ENCODE measurements around the gene TMEM63C. TPM values are rescaled to one million over a fixed set of nuclear protein-coding genes. Genes with fewer than 3 reads are reported as not detected.
A peak's percentile ranks its signal among the peaks of the same experiment; 100 is the strongest.

Gene TMEM63C
- polyA plus RNA-seq, 1 donor from 2014 or later, result 11.1 TPM

DNA sequence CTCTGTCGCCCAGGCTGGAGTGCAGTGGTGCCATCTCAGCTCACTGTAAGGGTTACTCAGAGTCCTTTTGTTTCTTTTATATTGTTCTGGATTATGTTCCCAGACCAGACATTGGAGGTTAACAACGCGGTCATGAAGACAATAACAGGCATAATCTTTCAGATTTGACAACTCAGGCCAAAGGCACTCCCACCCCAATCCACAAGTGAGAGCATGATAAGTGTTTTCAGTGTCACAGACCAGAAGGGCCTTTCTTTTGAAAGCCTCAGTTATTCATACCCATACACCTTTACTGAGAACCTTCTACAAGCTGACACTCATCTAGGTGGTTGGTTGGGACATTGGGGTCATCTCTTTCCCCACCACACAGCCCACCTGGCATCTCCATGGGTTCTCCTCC is 2.9 kb upstream of the TMEM63C start:
- no peaks in the 10 kb centered on the region for H3F3A ChIP-seq (ENCODE audit: insufficient read depth, low read length, poor library complexity, severe bottlenecking)
- H3K79me2 ChIP-seq (replicated peaks; ENCODE audit: insufficient read depth, low read length), result no peaks in the 10 kb centered on the region
- H4K20me1 ChIP-seq (ENCODE audit: insufficient read depth), result no peaks in the 10 kb centered on the region

DNA sequence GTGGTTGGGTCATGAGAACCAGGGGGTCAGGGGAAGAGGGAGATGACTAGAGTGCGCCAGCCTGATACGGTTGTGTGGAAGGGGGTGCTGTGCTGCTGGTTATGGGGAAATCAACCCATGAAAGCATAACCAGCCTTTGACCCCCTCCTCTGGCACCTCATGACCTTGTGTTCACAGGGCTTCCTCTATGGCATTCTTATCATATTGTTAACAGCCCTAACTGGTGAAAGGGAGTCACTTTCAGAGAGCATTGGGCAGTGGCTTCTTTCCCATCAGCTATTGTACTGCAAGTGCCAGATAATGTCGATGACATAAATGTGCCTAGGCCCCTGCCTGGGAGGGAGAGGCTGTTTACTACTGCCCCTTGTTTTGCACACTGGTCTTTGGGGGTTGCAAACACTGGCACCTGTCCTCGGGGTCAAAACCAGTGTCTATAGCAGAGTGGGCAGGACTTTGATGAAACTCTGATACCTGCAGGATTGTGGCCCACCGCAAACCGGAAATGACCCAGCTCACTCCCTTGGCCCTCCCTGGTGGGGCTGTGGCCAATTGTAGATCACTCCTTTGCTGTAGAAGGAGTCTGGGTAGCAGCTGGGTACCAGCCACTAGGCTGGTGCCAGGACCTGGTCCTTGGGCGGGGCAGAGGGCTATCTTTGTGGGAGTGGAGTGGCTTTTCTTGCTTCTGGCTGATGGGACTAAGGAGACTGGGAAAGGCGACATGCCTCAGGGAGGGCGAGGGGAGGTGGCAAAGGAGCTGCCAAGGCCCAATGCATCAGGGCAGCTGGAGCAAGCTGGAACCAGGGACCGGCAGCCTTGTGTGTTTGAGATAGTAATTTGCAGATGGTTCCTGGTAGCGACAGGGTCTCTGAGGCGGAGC is 634 bp upstream of the TMEM63C start:
- Histone ChIP-seq H3K4me2 (ENCODE audit: low read length) (no peak overlapping the region), H3F3A (ENCODE audit: insufficient read depth, low read length, poor library complexity, severe bottlenecking) (no peaks in the 10 kb centered on the region), H3K9me3 (ENCODE audit: low read length) (no peaks in the 10 kb centered on the region), H3K9ac (ENCODE audit: low read length) (peak overlapping the region; percentile 86), H3K36me3 (ENCODE audit: insufficient read depth, low read length) (no peaks in the 10 kb centered on the region), H2AFZ (ENCODE audit: low read depth, low read length) (peak overlapping the region; percentile 83), H4K20me1 (ENCODE audit: insufficient read depth) (no peaks in the 10 kb centered on the region), H3K79me2 (replicated peaks; ENCODE audit: insufficient read depth, low read length) (no peaks in the 10 kb centered on the region), H3K27me3 (ENCODE audit: insufficient read depth, low read depth, low read length) (no peaks in the 10 kb centered on the region), H3K9me2 (ENCODE audit: insufficient read depth, low read length) (no peaks in the 10 kb centered on the region), H3K27ac (ENCODE audit: low read length) (peak overlapping the region; percentile 77), H3K4me3 (ENCODE audit: low read length) (peak overlapping the region; percentile 96)
- TF ChIP-seq EP300 (conservative IDR thresholded peaks at IDR 0.05; ENCODE audit: poor library complexity, severe bottlenecking) (no peak), MXI1 (conservative IDR thresholded peaks at IDR 0.05; ENCODE audit: poor library complexity, severe bottlenecking) (no peak), EZH2 (IDR thresholded peaks at IDR 0.05; ENCODE audit: borderline replicate concordance, insufficient read depth, low read length, poor library complexity, severe bottlenecking) (no peak), POLR2AphosphoS5 (IDR thresholded peaks at IDR 0.05) (no peak), RAD21 (conservative IDR thresholded peaks at IDR 0.05) (no peak), TAF1 (IDR thresholded peaks at IDR 0.05; ENCODE audit: low read depth) (no peak), SMC3 (conservative IDR thresholded peaks at IDR 0.05; ENCODE audit: poor library complexity) (no peak)
- TF ChIP-seq, protein P1, sequence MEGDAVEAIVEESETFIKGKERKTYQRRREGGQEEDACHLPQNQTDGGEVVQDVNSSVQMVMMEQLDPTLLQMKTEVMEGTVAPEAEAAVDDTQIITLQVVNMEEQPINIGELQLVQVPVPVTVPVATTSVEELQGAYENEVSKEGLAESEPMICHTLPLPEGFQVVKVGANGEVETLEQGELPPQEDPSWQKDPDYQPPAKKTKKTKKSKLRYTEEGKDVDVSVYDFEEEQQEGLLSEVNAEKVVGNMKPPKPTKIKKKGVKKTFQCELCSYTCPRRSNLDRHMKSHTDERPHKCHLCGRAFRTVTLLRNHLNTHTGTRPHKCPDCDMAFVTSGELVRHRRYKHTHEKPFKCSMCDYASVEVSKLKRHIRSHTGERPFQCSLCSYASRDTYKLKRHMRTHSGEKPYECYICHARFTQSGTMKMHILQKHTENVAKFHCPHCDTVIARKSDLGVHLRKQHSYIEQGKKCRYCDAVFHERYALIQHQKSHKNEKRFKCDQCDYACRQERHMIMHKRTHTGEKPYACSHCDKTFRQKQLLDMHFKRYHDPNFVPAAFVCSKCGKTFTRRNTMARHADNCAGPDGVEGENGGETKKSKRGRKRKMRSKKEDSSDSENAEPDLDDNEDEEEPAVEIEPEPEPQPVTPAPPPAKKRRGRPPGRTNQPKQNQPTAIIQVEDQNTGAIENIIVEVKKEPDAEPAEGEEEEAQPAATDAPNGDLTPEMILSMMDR (IDR thresholded peaks at IDR 0.05; ENCODE audit: poor library complexity, severe bottlenecking), result no peak
- TF ChIP-seq, protein P2, sequence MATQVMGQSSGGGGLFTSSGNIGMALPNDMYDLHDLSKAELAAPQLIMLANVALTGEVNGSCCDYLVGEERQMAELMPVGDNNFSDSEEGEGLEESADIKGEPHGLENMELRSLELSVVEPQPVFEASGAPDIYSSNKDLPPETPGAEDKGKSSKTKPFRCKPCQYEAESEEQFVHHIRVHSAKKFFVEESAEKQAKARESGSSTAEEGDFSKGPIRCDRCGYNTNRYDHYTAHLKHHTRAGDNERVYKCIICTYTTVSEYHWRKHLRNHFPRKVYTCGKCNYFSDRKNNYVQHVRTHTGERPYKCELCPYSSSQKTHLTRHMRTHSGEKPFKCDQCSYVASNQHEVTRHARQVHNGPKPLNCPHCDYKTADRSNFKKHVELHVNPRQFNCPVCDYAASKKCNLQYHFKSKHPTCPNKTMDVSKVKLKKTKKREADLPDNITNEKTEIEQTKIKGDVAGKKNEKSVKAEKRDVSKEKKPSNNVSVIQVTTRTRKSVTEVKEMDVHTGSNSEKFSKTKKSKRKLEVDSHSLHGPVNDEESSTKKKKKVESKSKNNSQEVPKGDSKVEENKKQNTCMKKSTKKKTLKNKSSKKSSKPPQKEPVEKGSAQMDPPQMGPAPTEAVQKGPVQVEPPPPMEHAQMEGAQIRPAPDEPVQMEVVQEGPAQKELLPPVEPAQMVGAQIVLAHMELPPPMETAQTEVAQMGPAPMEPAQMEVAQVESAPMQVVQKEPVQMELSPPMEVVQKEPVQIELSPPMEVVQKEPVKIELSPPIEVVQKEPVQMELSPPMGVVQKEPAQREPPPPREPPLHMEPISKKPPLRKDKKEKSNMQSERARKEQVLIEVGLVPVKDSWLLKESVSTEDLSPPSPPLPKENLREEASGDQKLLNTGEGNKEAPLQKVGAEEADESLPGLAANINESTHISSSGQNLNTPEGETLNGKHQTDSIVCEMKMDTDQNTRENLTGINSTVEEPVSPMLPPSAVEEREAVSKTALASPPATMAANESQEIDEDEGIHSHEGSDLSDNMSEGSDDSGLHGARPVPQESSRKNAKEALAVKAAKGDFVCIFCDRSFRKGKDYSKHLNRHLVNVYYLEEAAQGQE (IDR thresholded peaks at IDR 0.05; ENCODE audit: borderline replicate concordance), result no peak

More for the DNA sequence above, 2.9 kb upstream of the TMEM63C start:
- Histone ChIP-seq H3K27ac (ENCODE audit: low read length) (no peak overlapping the region), H3K9ac (ENCODE audit: low read length) (no peak overlapping the region), H3K9me3 (ENCODE audit: low read length) (no peaks in the 10 kb centered on the region), H3K4me3 (ENCODE audit: low read length) (no peak overlapping the region), H3K36me3 (ENCODE audit: insufficient read depth, low read length) (no peaks in the 10 kb centered on the region), H3K4me2 (ENCODE audit: low read length) (no peak overlapping the region), H3K27me3 (ENCODE audit: insufficient read depth, low read depth, low read length) (no peaks in the 10 kb centered on the region), H2AFZ (ENCODE audit: low read depth, low read length) (no peak overlapping the region), H3K9me2 (ENCODE audit: insufficient read depth, low read length) (no peaks in the 10 kb centered on the region)
- no peak for TF ChIP-seq TAF1 (IDR thresholded peaks at IDR 0.05; ENCODE audit: low read depth)
- TF ChIP-seq, protein P1 (IDR thresholded peaks at IDR 0.05; ENCODE audit: poor library complexity, severe bottlenecking), result no peak
- no peak for TF ChIP-seq MXI1 (conservative IDR thresholded peaks at IDR 0.05; ENCODE audit: poor library complexity, severe bottlenecking)
- TF ChIP-seq SMC3 (conservative IDR thresholded peaks at IDR 0.05; ENCODE audit: poor library complexity), result no peak
- TF ChIP-seq EP300 (conservative IDR thresholded peaks at IDR 0.05; ENCODE audit: poor library complexity, severe bottlenecking), result no peak

Measured in neural cell (in vitro differentiated cells).